ENCODE data around the gene MATN1.

MATN1 gene

DNA sequence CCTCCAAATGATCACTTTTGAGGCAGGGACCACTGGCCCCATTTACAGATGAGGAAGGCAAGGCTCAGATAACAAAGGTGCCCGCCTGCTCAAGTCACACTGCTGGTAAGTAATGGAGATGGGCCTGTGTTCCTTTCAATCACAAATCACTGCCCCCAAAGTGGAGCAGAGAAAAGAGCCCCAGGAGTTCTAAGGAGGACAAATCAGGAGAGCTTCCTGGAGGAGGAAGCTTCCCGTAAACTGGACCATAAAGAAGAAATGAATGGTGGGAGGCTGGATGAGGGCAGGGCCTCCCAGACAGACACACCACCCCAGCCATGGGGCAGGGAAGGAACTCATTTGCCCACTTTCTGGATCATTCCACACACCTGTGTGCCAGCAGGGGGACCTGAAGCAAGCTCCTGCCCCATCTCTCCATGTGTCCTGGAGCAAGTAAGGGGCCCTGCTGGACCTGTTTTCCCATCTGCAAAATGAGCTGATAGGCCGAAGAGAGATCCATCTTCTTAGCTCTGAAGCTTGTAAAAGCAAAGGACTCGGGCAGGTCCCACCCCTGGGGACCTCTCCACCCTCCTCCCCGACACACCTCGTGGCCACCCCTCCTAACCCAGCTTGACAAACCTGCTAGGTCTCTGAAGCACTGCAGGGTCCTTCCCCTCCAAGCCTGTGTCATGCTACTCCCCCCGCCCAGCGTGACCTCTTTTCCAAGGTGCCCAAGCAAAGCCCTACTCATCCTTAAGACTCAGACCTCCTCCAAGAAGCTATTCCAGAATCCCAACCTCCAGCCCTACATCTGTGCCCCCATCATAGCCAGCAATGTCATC, 28.7 kb upstream of the MATN1 start:
- peak overlapping the region; percentile 41 for H3K4me3 ChIP-seq (ENCODE audit: insufficient read depth, low read depth, low read length, poor library complexity, severe bottlenecking)
- no peaks in the 10 kb centered on the region for H3K9me3 ChIP-seq (ENCODE audit: control insufficient read depth, low read length)
- H3K4me1 ChIP-seq (ENCODE audit: control insufficient read depth, insufficient read depth, low read length, poor library complexity, severe bottlenecking): peaks cover 74% of the 10 kb centered on the region
- H3K27me3 ChIP-seq (replicated peaks; ENCODE audit: control insufficient read depth, insufficient read depth, low read length, poor library complexity, severe bottlenecking): no peaks in the 10 kb centered on the region
- peaks cover 9% of the 10 kb centered on the region for H3K36me3 ChIP-seq (ENCODE audit: control insufficient read depth, insufficient read depth, low read length)
- H3K27ac ChIP-seq (ENCODE audit: insufficient read depth, low read length, poor library complexity, severe bottlenecking): peak overlapping the region; percentile 93
- DNase-seq: no peak

DNA sequence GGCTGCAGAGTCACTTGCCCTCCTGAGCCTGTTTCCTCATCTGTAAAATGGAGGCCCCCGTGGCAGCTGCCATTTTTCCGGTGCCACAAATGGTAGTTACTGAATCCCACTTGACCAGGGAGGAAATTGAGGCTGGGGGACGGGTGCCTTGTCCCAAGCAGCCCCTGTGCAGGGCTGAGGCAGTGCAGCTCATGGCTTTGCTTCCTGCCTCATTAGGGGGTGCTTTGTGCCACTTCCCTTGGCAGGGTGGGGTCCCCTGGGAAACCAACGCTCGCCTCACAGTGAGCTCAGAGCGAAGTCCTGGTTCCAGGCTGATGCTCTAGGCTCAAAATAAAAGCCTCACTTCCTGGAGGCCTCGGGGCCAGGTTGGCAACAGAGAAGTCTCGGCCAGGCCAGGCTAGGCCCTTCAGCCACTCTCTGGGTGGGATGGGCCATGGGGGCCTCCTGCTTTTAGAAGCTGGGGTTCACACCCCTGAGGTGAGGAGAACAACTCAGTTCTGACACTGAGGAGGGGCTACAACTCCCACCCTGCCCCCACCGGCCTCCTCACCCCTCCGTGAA, 27.4 kb upstream of the MATN1 start:
- H3K4me3 ChIP-seq (ENCODE audit: insufficient read depth, low read depth, low read length, poor library complexity, severe bottlenecking): peak overlapping the region; percentile 32
- no peaks in the 10 kb centered on the region for H3K9me3 ChIP-seq (ENCODE audit: control insufficient read depth, low read length)
- peaks cover 86% of the 10 kb centered on the region for H3K4me1 ChIP-seq (ENCODE audit: control insufficient read depth, insufficient read depth, low read length, poor library complexity, severe bottlenecking)
- no peaks in the 10 kb centered on the region for H3K27me3 ChIP-seq (replicated peaks; ENCODE audit: control insufficient read depth, insufficient read depth, low read length, poor library complexity, severe bottlenecking)
- H3K27ac ChIP-seq (ENCODE audit: insufficient read depth, low read length, poor library complexity, severe bottlenecking): peak overlapping the region; percentile 93
- no peak for DNase-seq
- peaks cover 9% of the 10 kb centered on the region for H3K36me3 ChIP-seq (ENCODE audit: control insufficient read depth, insufficient read depth, low read length)

GRCh38 chr1:30749691-30750583, 26.6 kb upstream of the MATN1 start:
- Histone ChIP-seq H3K36me3 (ENCODE audit: control insufficient read depth, insufficient read depth, low read length) (peaks cover 9% of the 10 kb centered on the region), H3K27me3 (replicated peaks; ENCODE audit: control insufficient read depth, insufficient read depth, low read length, poor library complexity, severe bottlenecking) (no peaks in the 10 kb centered on the region), H3K27ac (ENCODE audit: insufficient read depth, low read length, poor library complexity, severe bottlenecking) (peak overlapping the region; percentile 93), H3K4me1 (ENCODE audit: control insufficient read depth, insufficient read depth, low read length, poor library complexity, severe bottlenecking) (peaks cover 88% of the 10 kb centered on the region), H3K9me3 (ENCODE audit: control insufficient read depth, low read length) (no peaks in the 10 kb centered on the region), H3K4me3 (ENCODE audit: insufficient read depth, low read depth, low read length, poor library complexity, severe bottlenecking) (peak overlapping the region; percentile 35)
- DNase-seq: peak; percentile 61 to 81 (median 63)

GRCh38 chr1:30748699-30749401, 25.5 kb upstream of the MATN1 start:
- no peaks in the 10 kb centered on the region for H3K9me3 ChIP-seq (ENCODE audit: control insufficient read depth, low read length)
- peaks cover 95% of the 10 kb centered on the region for H3K4me1 ChIP-seq (ENCODE audit: control insufficient read depth, insufficient read depth, low read length, poor library complexity, severe bottlenecking)
- no peak for DNase-seq
- H3K4me3 ChIP-seq (ENCODE audit: insufficient read depth, low read depth, low read length, poor library complexity, severe bottlenecking): peak overlapping the region; percentile 35
- H3K27me3 ChIP-seq (replicated peaks; ENCODE audit: control insufficient read depth, insufficient read depth, low read length, poor library complexity, severe bottlenecking): no peaks in the 10 kb centered on the region
- peak overlapping the region; percentile 93 for H3K27ac ChIP-seq (ENCODE audit: insufficient read depth, low read length, poor library complexity, severe bottlenecking)
- peaks cover 9% of the 10 kb centered on the region for H3K36me3 ChIP-seq (ENCODE audit: control insufficient read depth, insufficient read depth, low read length)

DNA sequence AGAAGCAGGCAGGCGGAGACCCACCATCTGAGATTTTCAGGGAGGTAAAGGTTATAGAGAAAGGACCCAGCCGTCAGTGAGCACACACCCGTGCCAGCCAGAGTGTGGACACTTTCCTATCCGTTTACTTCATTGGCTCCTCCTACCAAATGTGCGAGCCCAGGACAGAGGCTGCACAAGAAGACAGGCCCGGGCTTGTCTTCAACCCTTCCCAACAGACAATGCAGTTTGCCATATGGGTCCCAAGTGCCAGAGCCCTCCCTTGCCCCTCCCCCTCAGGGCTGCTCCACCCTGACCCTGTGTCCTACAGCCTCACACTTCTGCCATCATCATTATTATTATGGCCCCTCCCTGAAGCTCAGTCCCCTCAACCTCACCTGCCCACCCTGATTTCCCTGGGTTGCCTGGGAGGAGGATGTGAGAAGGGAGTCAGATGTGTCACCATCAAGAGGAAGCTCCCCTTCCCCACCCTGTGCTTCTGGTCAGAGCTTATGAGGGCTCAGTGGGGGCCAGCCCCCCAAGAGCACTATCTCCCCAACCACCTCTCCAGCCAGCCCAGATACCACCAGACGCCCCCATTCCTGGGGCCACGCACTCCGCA, 24.8 kb upstream of the MATN1 start:
- Histone ChIP-seq H3K36me3 (ENCODE audit: control insufficient read depth, insufficient read depth, low read length) (peaks cover 9% of the 10 kb centered on the region), H3K27me3 (replicated peaks; ENCODE audit: control insufficient read depth, insufficient read depth, low read length, poor library complexity, severe bottlenecking) (no peaks in the 10 kb centered on the region), H3K27ac (ENCODE audit: insufficient read depth, low read length, poor library complexity, severe bottlenecking) (peak overlapping the region; percentile 93), H3K4me3 (ENCODE audit: insufficient read depth, low read depth, low read length, poor library complexity, severe bottlenecking) (peak overlapping the region; percentile 35), H3K9me3 (ENCODE audit: control insufficient read depth, low read length) (no peaks in the 10 kb centered on the region), H3K4me1 (ENCODE audit: control insufficient read depth, insufficient read depth, low read length, poor library complexity, severe bottlenecking) (peaks cover 96% of the 10 kb centered on the region)
- DNase-seq: no peak

- Histone ChIP-seq H3K27me3 (replicated peaks; ENCODE audit: control insufficient read depth, insufficient read depth, low read length, poor library complexity, severe bottlenecking) (no peaks in the 10 kb centered on the region), H3K4me3 (ENCODE audit: insufficient read depth, low read depth, low read length, poor library complexity, severe bottlenecking) (peak overlapping the region; percentile 7), H3K4me1 (ENCODE audit: control insufficient read depth, insufficient read depth, low read length, poor library complexity, severe bottlenecking) (peaks cover 96% of the 10 kb centered on the region), H3K9me3 (ENCODE audit: control insufficient read depth, low read length) (no peaks in the 10 kb centered on the region), H3K27ac (ENCODE audit: insufficient read depth, low read length, poor library complexity, severe bottlenecking) (peak overlapping the region; percentile 93), H3K36me3 (ENCODE audit: control insufficient read depth, insufficient read depth, low read length) (peaks cover 13% of the 10 kb centered on the region)
- DNase-seq: no peak
These were observed 23.9 kb upstream of the MATN1 start for GRCh38 chr1:30747033-30748008.

- Histone ChIP-seq H3K4me3 (ENCODE audit: insufficient read depth, low read depth, low read length, poor library complexity, severe bottlenecking) (peak overlapping the region; percentile 33), H3K27me3 (replicated peaks; ENCODE audit: control insufficient read depth, insufficient read depth, low read length, poor library complexity, severe bottlenecking) (no peaks in the 10 kb centered on the region), H3K4me1 (ENCODE audit: control insufficient read depth, insufficient read depth, low read length, poor library complexity, severe bottlenecking) (peaks cover 95% of the 10 kb centered on the region), H3K36me3 (ENCODE audit: control insufficient read depth, insufficient read depth, low read length) (peaks cover 16% of the 10 kb centered on the region), H3K9me3 (ENCODE audit: control insufficient read depth, low read length) (no peaks in the 10 kb centered on the region), H3K27ac (ENCODE audit: insufficient read depth, low read length, poor library complexity, severe bottlenecking) (peak overlapping the region; percentile 93)
- DNase-seq: no peak
These were observed 23.0 kb upstream of the MATN1 start for GRCh38 chr1:30746212-30747032.

- no peaks in the 10 kb centered on the region for H3K9me3 ChIP-seq (ENCODE audit: control insufficient read depth, low read length)
- no peak for DNase-seq
- H3K4me3 ChIP-seq (ENCODE audit: insufficient read depth, low read depth, low read length, poor library complexity, severe bottlenecking): peak overlapping the region; percentile 33
- peak overlapping the region; percentile 93 for H3K27ac ChIP-seq (ENCODE audit: insufficient read depth, low read length, poor library complexity, severe bottlenecking)
- peaks cover 22% of the 10 kb centered on the region for H3K36me3 ChIP-seq (ENCODE audit: control insufficient read depth, insufficient read depth, low read length)
- no peaks in the 10 kb centered on the region for H3K27me3 ChIP-seq (replicated peaks; ENCODE audit: control insufficient read depth, insufficient read depth, low read length, poor library complexity, severe bottlenecking)
- H3K4me1 ChIP-seq (ENCODE audit: control insufficient read depth, insufficient read depth, low read length, poor library complexity, severe bottlenecking): peaks cover 95% of the 10 kb centered on the region
These were observed 22.4 kb upstream of the MATN1 start for GRCh38 chr1:30745834-30746208.
